Measurements from ENCODE around the gene CEP162. TPM values are rescaled to one million over a fixed set of nuclear protein-coding genes. Genes with fewer than 3 reads are reported as not detected.

CEP162 gene
- total RNA-seq, 1 donor from 2014 or later, result 15.7 TPM

GRCh38 chr6:84078335-84078734 is 149.1 kb downstream of the CEP162 start:
- Mint-ChIP-seq H3K27me3 (ENCODE audit: low read depth) (no peaks in the 10 kb centered on the region), H3K27ac (no peak overlapping the region)

GRCh38 chr6:84077645-84078044 is 149.8 kb downstream of the CEP162 start:
- Mint-ChIP-seq H3K27me3 (ENCODE audit: low read depth) (no peaks in the 10 kb centered on the region), H3K9me3 (peaks cover 9% of the 10 kb centered on the region), H3K27ac (no peak overlapping the region), H3K4me1 (peaks cover 26% of the 10 kb centered on the region), H3K36me3 (peaks cover 1% of the 10 kb centered on the region), H3K4me3 (no peak overlapping the region)
- TF ChIP-seq CTCF (IDR thresholded peaks at IDR 0.05; ENCODE audit: unreplicated experiment), result no peak
- DNase-seq (ENCODE audit: low spot score in 2 of 2, unreplicated experiment in 2 of 2), result no peak

More at GRCh38 chr6:84078335-84078734, 149.1 kb downstream of the CEP162 start:
- peaks cover 9% of the 10 kb centered on the region for H3K9me3 Mint-ChIP-seq
- H3K36me3 Mint-ChIP-seq, result peaks cover 1% of the 10 kb centered on the region
- H3K4me1 Mint-ChIP-seq, result peaks cover 33% of the 10 kb centered on the region
- H3K4me3 Mint-ChIP-seq, result no peak overlapping the region
- no peak for DNase-seq (ENCODE audit: low spot score in 2 of 2, unreplicated experiment in 2 of 2)
- no peak for TF ChIP-seq CTCF (IDR thresholded peaks at IDR 0.05; ENCODE audit: unreplicated experiment)

- peak; percentile 29 to 62 for DNase-seq (ENCODE audit: low spot score in 2 of 2, unreplicated experiment in 2 of 2)
- peak overlapping the region; percentile 33 for H3K4me3 Mint-ChIP-seq
- peak overlapping the region; percentile 96 for H3K27ac Mint-ChIP-seq
- TF ChIP-seq CTCF (IDR thresholded peaks at IDR 0.05; ENCODE audit: unreplicated experiment), result no peak
- no peaks in the 10 kb centered on the region for H3K27me3 Mint-ChIP-seq (ENCODE audit: low read depth)
- peaks cover 18% of the 10 kb centered on the region for H3K4me1 Mint-ChIP-seq
- H3K9me3 Mint-ChIP-seq, result peaks cover 22% of the 10 kb centered on the region
- peaks cover 12% of the 10 kb centered on the region for H3K36me3 Mint-ChIP-seq
These were observed 152.3 kb downstream of the CEP162 start for GRCh38 chr6:84074988-84075781.

Other genes starting within 250 kb of the CEP162 start
- gene MRAP2, start 193.9 kb downstream of the CEP162 start, total RNA-seq, result 2.0 to 2.7 TPM (median 2.1 TPM) in 3 replicates